ENCODE results near the gene CNTNAP5.

CNTNAP5 gene

DNA sequence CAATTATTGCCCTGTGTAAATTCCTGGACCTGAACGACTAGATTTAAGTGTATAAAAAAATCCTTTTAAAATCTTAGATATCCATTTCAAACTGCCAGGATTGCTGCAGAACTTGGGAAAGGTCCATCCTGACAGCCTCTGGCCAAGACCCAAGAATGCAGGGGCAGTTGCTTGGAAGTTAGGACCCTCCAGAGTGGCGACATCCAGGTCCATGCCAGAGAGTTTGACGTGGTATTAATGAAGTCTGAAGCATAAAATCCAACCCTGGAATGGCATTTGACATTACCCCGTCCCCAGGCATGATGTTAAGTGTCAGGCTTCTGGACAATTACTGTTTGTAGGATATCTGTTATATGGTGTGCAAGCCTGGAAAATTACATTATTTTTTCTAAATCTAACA, 810.2 kb downstream of the CNTNAP5 start:
- no peak for DNase-seq

GRCh38 chr2:124836416-124836815, 811.3 kb downstream of the CNTNAP5 start:
- no peak for DNase-seq

- no peak for DNase-seq
Observed at GRCh38 chr2:124837496-124837895, 812.4 kb downstream of the CNTNAP5 start.

- no peak for DNase-seq
Observed at GRCh38 chr2:124838406-124838805, 813.3 kb downstream of the CNTNAP5 start.

DNA sequence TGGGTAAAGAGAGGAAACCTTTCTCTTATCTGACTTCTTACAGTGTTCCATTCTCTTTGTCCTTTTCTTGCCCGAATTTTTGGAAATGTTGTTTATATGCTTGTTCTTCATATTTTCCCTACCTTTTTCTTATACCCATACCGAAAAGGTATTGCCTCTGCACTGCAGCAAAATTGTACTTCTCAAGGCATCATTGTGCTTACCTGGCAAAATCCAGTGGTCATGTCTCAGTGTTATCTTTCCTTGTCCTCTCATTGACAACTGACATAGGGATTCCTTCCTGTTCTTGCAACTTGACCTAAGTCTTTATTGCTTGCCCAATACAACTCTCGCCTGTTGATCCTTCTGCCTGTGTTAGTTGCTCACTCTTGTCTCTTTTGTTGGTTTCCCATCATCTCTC, 842.2 kb downstream of the CNTNAP5 start:
- DNase-seq: no peak

- DNase-seq: no peak
Observed at GRCh38 chr2:124874219-124874618, 849.1 kb downstream of the CNTNAP5 start.

DNA sequence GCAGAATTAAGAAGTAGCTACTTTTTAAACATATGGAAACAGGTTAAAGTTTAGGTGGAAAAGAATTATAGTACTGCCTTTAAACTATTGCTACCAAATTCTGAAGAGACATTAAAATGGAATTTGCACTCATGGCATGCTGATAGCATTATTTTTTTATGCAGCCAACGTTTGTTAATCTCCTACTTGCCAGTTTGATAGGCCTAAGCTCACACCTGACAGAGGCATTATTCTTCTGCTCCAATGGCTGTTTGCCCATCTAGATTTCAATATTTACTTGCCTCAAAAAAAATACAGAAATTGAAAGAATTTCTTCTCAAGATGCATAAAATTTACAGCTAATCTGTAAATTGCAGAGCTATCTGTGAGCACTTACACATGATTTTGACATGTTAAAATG, 849.6 kb downstream of the CNTNAP5 start:
- DNase-seq: no peak

- no peak for DNase-seq
Observed at GRCh38 chr2:124875627-124876244, 850.6 kb downstream of the CNTNAP5 start.

- no peak for DNase-seq
Observed at GRCh38 chr2:124877141-124877577, 852.1 kb downstream of the CNTNAP5 start.

GRCh38 chr2:124879640-124880039, 854.6 kb downstream of the CNTNAP5 start:
- DNase-seq: no peak

GRCh38 chr2:124880995-124881394, 855.9 kb downstream of the CNTNAP5 start:
- DNase-seq: no peak

DNA sequence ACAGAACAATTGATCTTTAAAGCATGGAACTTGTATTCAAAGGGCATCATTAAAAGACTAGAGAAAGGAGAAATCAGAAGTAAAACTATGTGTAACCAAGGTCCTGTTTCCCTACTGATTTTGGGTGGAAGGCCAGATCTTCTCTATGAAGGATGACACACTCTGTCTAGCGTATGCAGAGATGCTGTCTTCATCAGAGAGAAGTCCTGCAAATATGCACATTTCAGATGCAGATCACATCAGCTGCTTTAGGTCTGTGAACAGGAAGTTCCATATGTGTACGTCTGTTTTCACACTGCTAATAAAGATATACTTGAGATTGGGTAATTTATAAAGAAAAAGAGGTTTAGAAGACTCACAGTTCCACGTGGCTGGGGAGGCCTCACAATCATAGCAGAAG, 857.3 kb downstream of the CNTNAP5 start:
- DNase-seq: no peak

GRCh38 chr2:124883595-124883994, 858.5 kb downstream of the CNTNAP5 start:
- DNase-seq: no peak

GRCh38 chr2:124884315-124884714, 859.2 kb downstream of the CNTNAP5 start:
- DNase-seq: no peak

DNA sequence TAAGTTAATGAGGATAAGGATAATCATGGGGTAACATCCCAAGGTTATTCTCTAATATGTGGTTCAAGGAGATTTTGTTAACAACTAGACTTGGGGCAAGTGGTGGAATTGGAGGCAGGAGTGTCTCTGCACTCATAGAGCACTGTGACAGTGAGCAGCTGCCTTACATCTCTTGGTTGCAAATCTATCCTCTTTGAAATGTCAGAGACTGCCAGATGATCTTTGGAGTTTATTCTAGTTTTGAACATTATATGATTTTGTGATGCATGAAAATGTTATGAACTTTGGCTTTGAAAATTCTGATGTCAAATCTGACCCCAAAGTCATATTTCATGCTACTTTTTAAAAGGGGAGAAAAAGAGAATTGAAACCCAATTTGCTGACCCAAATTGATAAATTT, 861.1 kb downstream of the CNTNAP5 start:
- DNase-seq: no peak

- no peak for DNase-seq
Observed at GRCh38 chr2:124887466-124887865, 862.4 kb downstream of the CNTNAP5 start.

- DNase-seq: no peak
Observed at GRCh38 chr2:124888431-124888830, 863.3 kb downstream of the CNTNAP5 start.

GRCh38 chr2:124894199-124894598, 869.1 kb downstream of the CNTNAP5 start:
- no peak for DNase-seq

DNA sequence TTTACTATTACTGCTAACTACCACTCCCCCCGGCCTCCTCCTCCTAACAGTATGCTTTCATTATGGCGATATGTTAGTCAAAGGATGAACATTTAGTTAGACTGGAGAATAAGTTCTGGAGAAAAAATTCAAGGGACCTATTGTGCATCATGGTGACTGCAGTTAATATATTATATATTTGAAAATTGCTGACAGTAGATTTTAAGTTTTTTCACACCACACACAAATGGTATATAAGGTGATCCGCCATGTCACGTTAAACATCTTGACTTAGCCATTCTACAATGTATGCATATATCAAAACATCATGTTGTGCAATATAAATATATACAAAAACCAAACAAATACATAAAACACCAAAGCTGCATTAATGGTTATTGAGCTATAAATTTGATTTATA, 873.7 kb downstream of the CNTNAP5 start:
- DNase-seq: no peak

DNA sequence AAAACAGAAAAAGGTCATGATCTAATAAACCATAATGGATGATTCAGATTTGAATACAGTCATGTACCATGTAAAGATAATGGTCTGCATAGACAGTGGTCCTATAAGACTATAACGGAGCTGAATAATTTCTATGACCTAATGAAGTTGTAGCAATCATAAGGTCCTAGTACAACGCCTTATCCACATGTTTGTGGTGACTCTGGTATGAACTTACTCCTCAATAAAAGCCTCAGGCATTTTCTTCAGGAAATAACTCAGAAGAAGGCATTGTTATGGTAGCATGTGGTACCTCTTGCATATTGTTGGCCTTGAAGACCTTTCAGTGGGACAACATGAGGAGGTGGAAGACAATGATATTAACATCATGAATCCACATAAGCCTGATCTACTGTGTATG, 883.3 kb downstream of the CNTNAP5 start:
- DNase-seq: no peak

GRCh38 chr2:124911560-124911959, 886.5 kb downstream of the CNTNAP5 start:
- no peak for DNase-seq

- DNase-seq: no peak
Observed at GRCh38 chr2:124913868-124914267, 888.8 kb downstream of the CNTNAP5 start.

DNA sequence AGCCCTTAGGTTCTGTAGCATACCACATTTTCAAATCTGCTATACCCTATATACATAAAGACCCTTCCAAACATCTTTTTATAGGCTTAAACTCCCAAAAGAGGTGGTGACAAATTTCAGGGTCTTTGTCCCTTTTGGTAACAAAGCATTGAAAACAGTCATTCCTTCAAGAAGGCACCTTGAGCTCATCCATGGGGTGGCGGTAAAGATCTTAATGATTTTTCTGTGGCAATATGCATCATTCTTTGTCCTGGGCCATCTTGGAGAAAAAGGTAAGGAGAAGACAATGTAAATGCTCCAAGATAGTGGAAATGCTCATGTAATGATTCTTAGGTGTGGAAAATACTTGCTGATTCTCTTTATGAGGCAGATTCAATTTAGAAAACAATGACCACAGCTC, 890.5 kb downstream of the CNTNAP5 start:
- no peak for DNase-seq

- no peak for DNase-seq
Observed at GRCh38 chr2:124919296-124919695, 894.2 kb downstream of the CNTNAP5 start.

- no peak for DNase-seq
Observed at GRCh38 chr2:124920448-124920847, 895.4 kb downstream of the CNTNAP5 start.

- no peak for DNase-seq
Observed at GRCh38 chr2:124921191-124921590, 896.1 kb downstream of the CNTNAP5 start.

Measured in DMS153 (cell line).